GM12878 (cell line): ENCODE data around the gene MAST3.
A peak's percentile ranks its signal among the peaks of the same experiment; 100 is the strongest.

Experiments
- ATF7 ChIP-seq: fragments of 450-650 bp; IDR thresholded peaks from 2 replicates; pipeline ENCODE4 v1.6.1; 2016; ENCODE audit warnings: low read depth, mild to moderate bottlenecking
- BCL3 ChIP-seq: IDR thresholded peaks from 2 replicates; pipeline ENCODE4 v1.6.1; 2011; ENCODE audit warnings: borderline replicate concordance, low read depth, mild to moderate bottlenecking, moderate library complexity, low read length; ENCODE audit not compliant: insufficient read depth, poor library complexity, severe bottlenecking
- BHLHE40 ChIP-seq, 2 experiments: fragments of 450-650 bp in 1 of 2; IDR thresholded peaks; 2 replicates each; pipeline ENCODE4 v1.6.1; 2011 to 2017; ENCODE audit warnings: low read depth in 2 of 2, borderline replicate concordance in 1 of 2, improper control_type of control experiment in 1 of 2, low read length in 1 of 2, mild to moderate bottlenecking in 1 of 2
- CTCF ChIP-seq, 3 experiments: IDR thresholded peaks in 2 of 3; conservative IDR thresholded peaks in 1 of 3; 2 replicates each; pipeline ENCODE4 v1.5.1; 2011; ENCODE audit warnings: low read depth in 3 of 3, low read length in 3 of 3, mild to moderate bottlenecking in 3 of 3, control low read depth in 2 of 3, moderate library complexity in 2 of 3, inconsistent platforms in 1 of 3, mixed read lengths in 1 of 3; ENCODE audit not compliant: control insufficient read depth in 2 of 3, insufficient read depth in 1 of 3; ENCODE audit errors: extremely low read depth in 1 of 3
- HDAC6 ChIP-seq: fragments of 200-600 bp; sonication (generic); IDR thresholded peaks from one replicate; pipeline ENCODE4 v1.8.0; 2017; ENCODE audit warnings: antibody characterized with exemption; ENCODE audit not compliant: unreplicated experiment
- MYC ChIP-seq: IDR thresholded peaks from 2 replicates; pipeline ENCODE4 v1.6.1; 2011; ENCODE audit warnings: mild to moderate bottlenecking, low read length, moderate library complexity, inconsistent platforms; ENCODE audit not compliant: insufficient read depth, insufficient replicate concordance, insufficient read length, severe bottlenecking
- RB1 ChIP-seq: fragments of 450-650 bp; formaldehyde crosslinking; IDR thresholded peaks from 2 replicates; pipeline ENCODE4 v1.6.1; 2017; ENCODE audit warnings: mild to moderate bottlenecking, borderline replicate concordance
- SMC3 ChIP-seq: IDR thresholded peaks from 2 replicates; pipeline ENCODE4 v1.6.1; 2011; ENCODE audit warnings: low read length, improper control_type of control experiment, borderline replicate concordance
- SREBF1 ChIP-seq: IDR thresholded peaks from 2 replicates; pipeline ENCODE4 v1.6.1; 2012; ENCODE audit warnings: mild to moderate bottlenecking, low read length
- SRF ChIP-seq, 2 experiments: IDR thresholded peaks; 2 replicates each; pipeline ENCODE4 v1.6.1; 2011; ENCODE audit warnings: low read depth in 2 of 2, low read length in 2 of 2, mild to moderate bottlenecking in 1 of 2, moderate library complexity in 1 of 2
- ZBTB4 ChIP-seq: fragments of 450-650 bp; formaldehyde crosslinking; IDR thresholded peaks from 2 replicates; pipeline ENCODE4 v1.4.0; 2022; ENCODE audit warnings: mild to moderate bottlenecking, moderate library complexity
- ZNF274 ChIP-seq: IDR thresholded peaks from one replicate; pipeline ENCODE4 v1.8.0; 2011; ENCODE audit not compliant: insufficient read length, insufficient read depth

- TF ChIP-seq HDAC6 (no peak), RB1 (0 out of 2 replicates have a peak, but pooled peaks have one; percentile 9), SRF (IDR thresholded peaks at IDR 0.05; ENCODE audit: low read depth in 2 of 2, low read length in 2 of 2) (no peak), ZNF274 (no peak), CTCF (IDR thresholded peaks at IDR 0.05 in 2 of 3, conservative IDR thresholded peaks at IDR 0.05 in 1 of 3; ENCODE audit: control insufficient read depth in 2 of 3, extremely low read depth in 1 of 3, insufficient read depth in 1 of 3, low read depth in 3 of 3, low read length in 3 of 3) (no peak), MYC (no peak), ATF7 (no peak), SREBF1 (no peak), ZBTB4 (CRISPR knock-in tag) (no peak), BCL3 (no peak), SMC3 (no peak), BHLHE40 (IDR thresholded peaks at IDR 0.05; ENCODE audit: borderline replicate concordance in 1 of 2, low read depth in 2 of 2, low read length in 1 of 2) (no peak)
These were observed 56.1 kb downstream of the MAST3 start for GRCh38 chr19:18153556-18154134.
